HFF-Myc (cell line): Measurements from ENCODE around the gene KDM5C.

Source experiments
- DNase-seq: peaks from one replicate; pipeline ENCODE4 v3.0.0-alpha.2; 2011; ENCODE audit warnings: low read depth; ENCODE audit errors: extremely low read depth
- H3K4me3 ChIP-seq: replicated peaks from 2 replicates; pipeline ENCODE4 v1.5.1; 2011; ENCODE audit warnings: low read depth, mild to moderate bottlenecking, control low read depth, low read length
- TF ChIP-seq, protein P1 (sequence below): IDR thresholded peaks from 2 replicates; pipeline ENCODE4 v1.5.1; 2012; ENCODE audit warnings: mild to moderate bottlenecking, low read depth, low read length, control low read depth; ENCODE audit errors: missing control alignments

KDM5C gene

DNA sequence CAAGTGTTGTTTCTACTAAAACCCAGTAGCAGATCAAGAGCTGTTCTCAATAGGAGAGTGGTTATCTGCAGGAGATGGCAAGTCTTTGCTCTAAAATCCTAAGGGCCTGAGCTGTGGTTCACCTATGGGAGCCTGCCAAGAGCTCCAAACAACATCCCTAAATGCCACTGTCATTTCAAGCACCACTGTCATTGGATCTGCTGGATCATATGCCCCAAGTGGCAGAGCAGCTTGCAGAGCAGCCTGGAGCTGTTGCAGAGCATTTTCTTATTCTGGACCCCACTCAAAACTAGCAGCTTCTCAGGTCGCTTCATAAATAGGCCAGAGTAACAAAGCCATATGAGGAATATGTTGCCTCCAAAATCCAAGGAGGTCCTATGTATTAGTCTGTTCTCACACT lies 71.4 kb downstream of the KDM5C start:
- TF ChIP-seq, protein P1, sequence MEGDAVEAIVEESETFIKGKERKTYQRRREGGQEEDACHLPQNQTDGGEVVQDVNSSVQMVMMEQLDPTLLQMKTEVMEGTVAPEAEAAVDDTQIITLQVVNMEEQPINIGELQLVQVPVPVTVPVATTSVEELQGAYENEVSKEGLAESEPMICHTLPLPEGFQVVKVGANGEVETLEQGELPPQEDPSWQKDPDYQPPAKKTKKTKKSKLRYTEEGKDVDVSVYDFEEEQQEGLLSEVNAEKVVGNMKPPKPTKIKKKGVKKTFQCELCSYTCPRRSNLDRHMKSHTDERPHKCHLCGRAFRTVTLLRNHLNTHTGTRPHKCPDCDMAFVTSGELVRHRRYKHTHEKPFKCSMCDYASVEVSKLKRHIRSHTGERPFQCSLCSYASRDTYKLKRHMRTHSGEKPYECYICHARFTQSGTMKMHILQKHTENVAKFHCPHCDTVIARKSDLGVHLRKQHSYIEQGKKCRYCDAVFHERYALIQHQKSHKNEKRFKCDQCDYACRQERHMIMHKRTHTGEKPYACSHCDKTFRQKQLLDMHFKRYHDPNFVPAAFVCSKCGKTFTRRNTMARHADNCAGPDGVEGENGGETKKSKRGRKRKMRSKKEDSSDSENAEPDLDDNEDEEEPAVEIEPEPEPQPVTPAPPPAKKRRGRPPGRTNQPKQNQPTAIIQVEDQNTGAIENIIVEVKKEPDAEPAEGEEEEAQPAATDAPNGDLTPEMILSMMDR: no peak
- no peak for DNase-seq
- H3K4me3 ChIP-seq: no peak overlapping the region
